ENCODE measurements around the gene SLC10A6. TPM values are rescaled to one million over a fixed set of nuclear protein-coding genes. Genes with fewer than 3 reads are reported as not detected.

SLC10A6 gene
- total and polyA plus RNA-seq, 2 of the 13 experiments (the other 11 are each of a cell fraction or from before 2014, with no cell fraction given): not detected

DNA sequence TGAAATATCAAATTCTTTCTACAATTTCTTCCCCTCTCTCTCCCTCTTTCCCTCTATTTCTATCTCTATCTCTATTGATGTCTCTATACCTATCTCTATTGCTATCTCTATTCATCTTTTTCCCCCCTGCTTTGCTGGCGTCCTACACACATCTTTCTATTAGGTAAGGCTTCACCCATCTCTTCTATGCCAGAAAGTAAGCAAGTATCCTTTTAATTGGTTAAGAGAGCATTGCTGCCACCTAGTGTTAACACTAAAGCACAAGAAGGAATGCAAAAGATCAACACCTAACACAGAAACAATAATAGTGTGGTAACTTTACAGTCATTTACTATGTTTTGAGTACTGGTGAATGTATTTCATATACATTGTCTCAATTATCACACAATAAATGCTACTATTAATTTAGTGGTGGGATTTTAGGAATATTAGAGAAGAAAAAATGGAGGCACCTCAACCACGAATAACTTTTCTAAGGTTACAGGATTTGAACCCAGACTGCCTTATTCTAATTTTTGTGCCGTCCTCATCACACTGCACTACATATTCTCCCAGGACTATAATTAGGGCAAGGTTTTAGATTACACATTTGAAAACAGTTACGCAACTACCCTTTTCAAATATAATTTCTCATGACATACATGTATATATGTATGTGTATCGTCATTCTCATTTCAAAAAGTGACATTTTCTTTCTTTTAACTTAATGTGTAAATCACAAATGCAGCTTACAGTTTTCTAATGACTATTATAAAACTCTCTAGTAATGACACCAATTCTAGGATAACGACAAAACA is 46.7 kb upstream of the SLC10A6 start (continued):
- TF ChIP-seq, protein P1, sequence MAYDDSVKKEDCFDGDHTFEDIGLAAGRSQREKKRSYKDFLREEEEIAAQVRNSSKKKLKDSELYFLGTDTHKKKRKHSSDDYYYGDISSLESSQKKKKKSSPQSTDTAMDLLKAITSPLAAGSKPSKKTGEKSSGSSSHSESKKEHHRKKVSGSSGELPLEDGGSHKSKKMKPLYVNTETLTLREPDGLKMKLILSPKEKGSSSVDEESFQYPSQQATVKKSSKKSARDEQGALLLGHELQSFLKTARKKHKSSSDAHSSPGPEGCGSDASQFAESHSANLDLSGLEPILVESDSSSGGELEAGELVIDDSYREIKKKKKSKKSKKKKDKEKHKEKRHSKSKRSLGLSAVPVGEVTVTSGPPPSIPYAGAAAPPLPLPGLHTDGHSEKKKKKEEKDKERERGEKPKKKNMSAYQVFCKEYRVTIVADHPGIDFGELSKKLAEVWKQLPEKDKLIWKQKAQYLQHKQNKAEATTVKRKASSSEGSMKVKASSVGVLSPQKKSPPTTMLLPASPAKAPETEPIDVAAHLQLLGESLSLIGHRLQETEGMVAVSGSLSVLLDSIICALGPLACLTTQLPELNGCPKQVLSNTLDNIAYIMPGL (CRISPR knock-in tag; IDR thresholded peaks at IDR 0.05; ENCODE audit: borderline replicate concordance in 1 of 2, low read depth in 1 of 2): 0 out of 4 replicates have a peak, but pooled peaks of 1 of the 2 experiments have one; percentile 25

DNA sequence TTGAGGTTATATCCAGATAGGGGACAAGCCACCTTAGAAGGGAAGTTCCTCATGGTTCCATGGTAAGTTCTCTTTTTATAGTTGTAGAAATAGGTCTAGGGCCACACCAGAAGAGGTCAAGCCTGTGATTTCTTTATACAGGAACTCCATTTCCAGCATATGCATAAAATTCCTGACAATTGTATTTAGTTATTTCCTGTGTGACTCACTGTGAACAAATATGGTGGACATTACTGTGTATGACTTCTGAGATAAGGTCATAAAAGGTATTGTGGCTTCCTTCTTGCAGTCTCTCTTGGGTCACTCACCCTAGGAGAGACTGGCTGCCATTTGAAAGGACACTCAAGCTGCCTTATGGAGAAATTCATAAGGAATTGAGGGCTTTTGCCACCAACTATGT is 45.3 kb upstream of the SLC10A6 start:
- no peak for ATAC-seq
- no peak overlapping the region for H3K9ac ChIP-seq (ENCODE audit: insufficient read depth, low read depth, low read length)
- POLR2A ChIA-PET: no interaction called here
- CTCF ChIA-PET (ENCODE audit: low intra/inter-chr PET ratio, low total read pairs): interaction anchor here (2.1 kb wide), 1 partner anchor 398 kb away, joined by 25 read pairs; no protein-coding TSS in a partner anchor
- no peaks in the 10 kb centered on the region for H3K9me3 ChIP-seq (ENCODE audit: low read length)
- H3K4me2 ChIP-seq (ENCODE audit: low read depth, low read length): no peak overlapping the region
- no peak for FAIRE-seq
- in situ Hi-C loops (cut with HindIII; ENCODE audit: extremely low pct_ligation_motif_present, low pct_unique_long_range_greater_than_20kb) (loop anchor here (5.0 to 10.0 kb wide), 2 partner anchors 102 to 340 kb away; no protein-coding TSS in a partner anchor), intact Hi-C loops (cut with micrococcal nuclease; ENCODE audit: unreplicated experiment) (loop anchor here (2.0 kb wide), 1 partner anchor 242 kb away; no protein-coding TSS in a partner anchor)
- H3K27ac ChIP-seq (ENCODE audit: extremely low read length, insufficient read depth, low read length): no peak overlapping the region
- H3K4me1 ChIP-seq (ENCODE audit: insufficient read depth, low read length): peaks cover 12% of the 10 kb centered on the region; the same call in 1 of the 2 replicates
- no peaks in the 10 kb centered on the region for H3K27me3 ChIP-seq (ENCODE audit: control insufficient read depth in 1 of 2, insufficient read depth in 2 of 2, low read length in 2 of 2)
- H3K79me2 ChIP-seq (ENCODE audit: insufficient read depth, low read length): no peaks in the 10 kb centered on the region
- no peak overlapping the region for H2AFZ ChIP-seq (ENCODE audit: low read length)
- no peak overlapping the region for H3K4me3 ChIP-seq (replicated peaks in 1 of 3; ENCODE audit: insufficient read depth in 1 of 3, low read depth in 2 of 3, low read length in 3 of 3)
- BruUV-seq (replicated peaks): no TSS peak
- H4K20me1 ChIP-seq (ENCODE audit: insufficient read depth, low read length): no peaks in the 10 kb centered on the region
- H3K36me3 ChIP-seq (replicated peaks in 1 of 2; ENCODE audit: control insufficient read depth in 1 of 2, insufficient read depth in 2 of 2, low read length in 2 of 2): no peaks in the 10 kb centered on the region
- DNase-seq (ENCODE audit: low spot score): no peak
- TF ChIP-seq MYNN (CRISPR knock-in tag; IDR thresholded peaks at IDR 0.05; ENCODE audit: low read depth): no peak
- no peak for TF ChIP-seq DPF2 (CRISPR knock-in tag; IDR thresholded peaks at IDR 0.05; ENCODE audit: borderline replicate concordance, low read depth)
- TF ChIP-seq EP300 (IDR thresholded peaks at IDR 0.05; ENCODE audit: low read depth in 2 of 2, low read length in 2 of 2): no peak
- TF ChIP-seq EP300 (CRISPR knock-in tag; IDR thresholded peaks at IDR 0.05; ENCODE audit: borderline replicate concordance): no peak
- TF ChIP-seq SALL2 (CRISPR knock-in tag; IDR thresholded peaks at IDR 0.05): no peak
- TF ChIP-seq JUN (CRISPR knock-in tag; IDR thresholded peaks at IDR 0.05): no peak
- TF ChIP-seq, protein P2, sequence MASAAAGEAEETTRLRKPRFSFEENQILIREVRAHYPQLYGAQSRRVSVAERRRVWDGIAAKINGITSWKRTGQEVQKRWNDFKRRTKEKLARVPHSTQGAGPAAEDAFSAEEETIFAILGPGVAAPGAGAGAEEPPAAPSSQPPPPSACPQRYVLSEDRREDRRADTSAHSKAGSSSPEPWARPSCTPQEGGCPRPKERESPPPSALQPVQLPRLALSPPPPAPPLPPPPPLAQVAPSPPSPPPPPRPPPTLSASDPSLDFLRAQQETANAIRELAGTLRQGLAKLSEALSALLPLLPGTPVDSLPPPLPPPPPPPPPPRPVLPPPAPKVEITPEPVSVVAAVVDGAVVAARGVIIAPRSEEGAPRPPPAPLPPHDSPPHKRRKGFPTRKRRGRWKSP (CRISPR knock-in tag; IDR thresholded peaks at IDR 0.05): no peak
- no peak for TF ChIP-seq GABPB1 (CRISPR knock-in tag; IDR thresholded peaks at IDR 0.05)
- TF ChIP-seq ZNF451 (CRISPR knock-in tag; IDR thresholded peaks at IDR 0.05): no peak
- TF ChIP-seq ZNF331 (CRISPR knock-in tag; IDR thresholded peaks at IDR 0.05): no peak
- no peak for TF ChIP-seq ZMAT3 (CRISPR knock-in tag; conservative IDR thresholded peaks at IDR 0.05)
- no peak for TF ChIP-seq ZNF83 (CRISPR knock-in tag; IDR thresholded peaks at IDR 0.05; ENCODE audit: borderline replicate concordance)
- TF ChIP-seq, protein P3, sequence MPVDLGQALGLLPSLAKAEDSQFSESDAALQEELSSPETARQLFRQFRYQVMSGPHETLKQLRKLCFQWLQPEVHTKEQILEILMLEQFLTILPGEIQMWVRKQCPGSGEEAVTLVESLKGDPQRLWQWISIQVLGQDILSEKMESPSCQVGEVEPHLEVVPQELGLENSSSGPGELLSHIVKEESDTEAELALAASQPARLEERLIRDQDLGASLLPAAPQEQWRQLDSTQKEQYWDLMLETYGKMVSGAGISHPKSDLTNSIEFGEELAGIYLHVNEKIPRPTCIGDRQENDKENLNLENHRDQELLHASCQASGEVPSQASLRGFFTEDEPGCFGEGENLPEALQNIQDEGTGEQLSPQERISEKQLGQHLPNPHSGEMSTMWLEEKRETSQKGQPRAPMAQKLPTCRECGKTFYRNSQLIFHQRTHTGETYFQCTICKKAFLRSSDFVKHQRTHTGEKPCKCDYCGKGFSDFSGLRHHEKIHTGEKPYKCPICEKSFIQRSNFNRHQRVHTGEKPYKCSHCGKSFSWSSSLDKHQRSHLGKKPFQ (CRISPR knock-in tag; IDR thresholded peaks at IDR 0.05; ENCODE audit: insufficient replicate concordance): no peak
- no peak for TF ChIP-seq ZNF747 (CRISPR knock-in tag; IDR thresholded peaks at IDR 0.05; ENCODE audit: borderline replicate concordance)
- TF ChIP-seq, protein P4, sequence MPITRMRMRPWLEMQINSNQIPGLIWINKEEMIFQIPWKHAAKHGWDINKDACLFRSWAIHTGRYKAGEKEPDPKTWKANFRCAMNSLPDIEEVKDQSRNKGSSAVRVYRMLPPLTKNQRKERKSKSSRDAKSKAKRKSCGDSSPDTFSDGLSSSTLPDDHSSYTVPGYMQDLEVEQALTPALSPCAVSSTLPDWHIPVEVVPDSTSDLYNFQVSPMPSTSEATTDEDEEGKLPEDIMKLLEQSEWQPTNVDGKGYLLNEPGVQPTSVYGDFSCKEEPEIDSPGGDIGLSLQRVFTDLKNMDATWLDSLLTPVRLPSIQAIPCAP (CRISPR knock-in tag; IDR thresholded peaks at IDR 0.05; ENCODE audit: low read depth): no peak
